IMR-90 (cell line): ENCODE data around the gene ADAM30. TPM values are rescaled to one million over a fixed set of nuclear protein-coding genes. Genes with fewer than 3 reads are reported as not detected.

Source experiments
- ATAC-seq: fragments of 200-7000 bp; cut with Tn5 transposase; 2 replicates; pipeline ENCODE4 v1.9.1; 2020; ENCODE audit warnings: low read depth, mild to moderate bottlenecking, moderate library complexity
- BruUV-seq: library from RNA; stranded (reverse); fragments of 400-500 nt; replicated peaks from 2 replicates; lab custom pipeline; 2021; lab: Mats Ljungman, UMichigan
- CTCF ChIA-PET: fragments of 300-600 bp; formaldehyde crosslinking; extraction: SDS; loops from one replicate; lab custom pipeline; 2021; ENCODE audit warnings: antibody characterized with exemption; lab: Yijun Ruan, JAX
- POLR2A ChIA-PET: fragments of 300-600 bp; sonication (Branson Sonifier 250); formaldehyde crosslinking; loops from one replicate; lab custom pipeline; 2022; ENCODE audit warnings: antibody characterized with exemption; ENCODE audit not compliant: unreplicated experiment; lab: Charles Lee
- DNase-seq: peaks from one replicate; pipeline ENCODE4 v3.0.0; 2013
- H2AFZ ChIP-seq: replicated peaks from 2 replicates; pipeline ENCODE3; 2013; ENCODE audit warnings: low read length, mild to moderate bottlenecking; ENCODE audit not compliant: poor library complexity
- H2AK5ac ChIP-seq: 2 replicates; pipeline ENCODE4 v1.6.1; 2013; ENCODE audit warnings: low read depth, low read length, inconsistent platforms
- H2AK9ac ChIP-seq: replicated peaks from 2 replicates; pipeline ENCODE3; 2013; ENCODE audit warnings: mild to moderate bottlenecking, low read depth, low read length, moderate library complexity; ENCODE audit not compliant: poor library complexity
- H2BK120ac ChIP-seq: 2 replicates; pipeline ENCODE4 v1.6.1; 2013; ENCODE audit warnings: low read depth, low read length, inconsistent platforms
- H2BK15ac ChIP-seq: 3 replicates; pipeline ENCODE4 v1.6.1; 2013; ENCODE audit warnings: low read depth, low read length, inconsistent platforms
- H2BK20ac ChIP-seq: 2 replicates; pipeline ENCODE4 v1.6.1; 2013; ENCODE audit warnings: low read depth, mild to moderate bottlenecking, inconsistent platforms, low read length, moderate library complexity
- H2BK5ac ChIP-seq: 2 replicates; pipeline ENCODE4 v1.6.1; 2013; ENCODE audit warnings: mild to moderate bottlenecking, low read depth, low read length, inconsistent platforms; ENCODE audit not compliant: poor library complexity, severe bottlenecking
- H3K14ac ChIP-seq: replicated peaks from 2 replicates; pipeline ENCODE4 v1.6.1; 2013; ENCODE audit warnings: low read depth, low read length, inconsistent platforms
- H3K18ac ChIP-seq: 2 replicates; pipeline ENCODE4 v1.6.1; 2013; ENCODE audit warnings: low read depth, low read length, control low read depth
- H3K23ac ChIP-seq: 2 replicates; pipeline ENCODE4 v1.6.1; 2013; ENCODE audit warnings: low read depth, low read length, inconsistent platforms
- H3K27ac ChIP-seq: 2 replicates; pipeline ENCODE4 v1.5.1; 2013; ENCODE audit warnings: mild to moderate bottlenecking, control low read depth, low read length; ENCODE audit not compliant: insufficient read depth
- H3K27me3 ChIP-seq: 2 replicates; pipeline ENCODE4 v1.6.1; 2013; ENCODE audit warnings: low read length; ENCODE audit not compliant: control insufficient read depth, insufficient read depth
- H3K36me3 ChIP-seq: 2 replicates; pipeline ENCODE4 v1.6.1; 2013; ENCODE audit warnings: low read length, mixed read lengths; ENCODE audit not compliant: control insufficient read depth, insufficient read depth
- H3K4ac ChIP-seq: 2 replicates; pipeline ENCODE4 v1.6.1; 2013; ENCODE audit warnings: low read depth, low read length, inconsistent platforms
- H3K4me1 ChIP-seq: 2 replicates; pipeline ENCODE4 v1.6.1; 2013; ENCODE audit warnings: low read length, mixed read lengths; ENCODE audit not compliant: control insufficient read depth, insufficient read depth
- H3K4me2 ChIP-seq: 2 replicates; pipeline ENCODE4 v1.6.1; 2013; ENCODE audit warnings: low read depth, mild to moderate bottlenecking, control low read depth, low read length, moderate library complexity
- H3K4me3 ChIP-seq: 2 replicates; pipeline ENCODE4 v1.5.1; 2013; ENCODE audit warnings: low read depth, mild to moderate bottlenecking, control low read depth, low read length, moderate library complexity; ENCODE audit not compliant: insufficient read depth
- H3K56ac ChIP-seq: 2 replicates; pipeline ENCODE4 v1.6.1; 2013; ENCODE audit warnings: low read length, inconsistent platforms; ENCODE audit not compliant: insufficient read depth; ENCODE audit errors: extremely low read depth
- H3K79me1 ChIP-seq, 2 experiments: 2 replicates each; pipeline ENCODE4 v1.6.1; 2013; ENCODE audit warnings: low read length in 2 of 2, inconsistent platforms in 1 of 2, low read depth in 1 of 2
- H3K9ac ChIP-seq: 2 replicates; pipeline ENCODE4 v1.6.1; 2013; ENCODE audit warnings: low read depth, low read length, control low read depth
- H3K9me1 ChIP-seq: 2 replicates; pipeline ENCODE4 v1.6.1; 2013; ENCODE audit warnings: low read length, inconsistent platforms; ENCODE audit not compliant: insufficient read depth
- H3K9me3 ChIP-seq: 2 replicates; pipeline ENCODE4 v1.6.1; 2013; ENCODE audit warnings: low read length; ENCODE audit not compliant: control insufficient read depth, insufficient read depth
- H4K20me1 ChIP-seq: 2 replicates; pipeline ENCODE4 v1.6.1; 2013; ENCODE audit warnings: low read length, inconsistent platforms; ENCODE audit not compliant: insufficient read depth
- H4K5ac ChIP-seq: 2 replicates; pipeline ENCODE4 v1.6.1; 2013; ENCODE audit warnings: mild to moderate bottlenecking, low read depth, low read length, control low read depth
- H4K8ac ChIP-seq, 2 experiments: 2 replicates each; pipeline ENCODE4 v1.6.1; 2013; ENCODE audit warnings: low read depth in 2 of 2, low read length in 2 of 2, control low read depth in 1 of 2, inconsistent platforms in 1 of 2
- H4K91ac ChIP-seq: 2 replicates; pipeline ENCODE4 v1.6.1; 2013; ENCODE audit warnings: low read depth, low read length, inconsistent platforms; ENCODE audit not compliant: insufficient read depth
- BHLHE40 ChIP-seq: fragments of 150-350 bp; IDR thresholded peaks from 2 replicates; pipeline ENCODE4 v1.6.1; 2016; ENCODE audit warnings: mild to moderate bottlenecking, low read depth, low read length
- CEBPB ChIP-seq: IDR thresholded peaks from 2 replicates; pipeline ENCODE4 v1.6.1; 2012; ENCODE audit warnings: low read depth, low read length, improper control_type of control experiment
- CHD1 ChIP-seq: IDR thresholded peaks from 2 replicates; pipeline ENCODE4 v1.6.1; 2012; ENCODE audit warnings: low read depth, low read length, improper control_type of control experiment
- CTCF ChIP-seq: conservative IDR thresholded peaks from 2 replicates; pipeline ENCODE4 v1.5.1; 2012; ENCODE audit warnings: mild to moderate bottlenecking, low read depth, low read length, improper control_type of control experiment
- ELK1 ChIP-seq: fragments of 150-350 bp; IDR thresholded peaks from 2 replicates; pipeline ENCODE4 v1.6.1; 2016; ENCODE audit warnings: low read depth, mild to moderate bottlenecking, low read length, moderate library complexity, borderline replicate concordance
- MAFK ChIP-seq: IDR thresholded peaks from 2 replicates; pipeline ENCODE4 v1.6.1; 2012; ENCODE audit warnings: low read depth, low read length, improper control_type of control experiment
- MAZ ChIP-seq: IDR thresholded peaks from 2 replicates; pipeline ENCODE4 v1.6.1; 2012; ENCODE audit warnings: low read depth, mild to moderate bottlenecking, low read length, improper control_type of control experiment, moderate library complexity, borderline replicate concordance
- MXI1 ChIP-seq: IDR thresholded peaks from 2 replicates; pipeline ENCODE4 v1.6.1; 2012; ENCODE audit warnings: low read depth, mild to moderate bottlenecking, low read length, moderate library complexity, borderline replicate concordance
- NFE2L2 ChIP-seq: fragments of 150-350 bp; IDR thresholded peaks from 2 replicates; pipeline ENCODE4 v1.6.1; 2016; ENCODE audit warnings: low read depth, mild to moderate bottlenecking, low read length
- POLR2A ChIP-seq: IDR thresholded peaks from 2 replicates; pipeline ENCODE4 v1.6.1; 2012; ENCODE audit warnings: mild to moderate bottlenecking, low read depth, low read length
- RAD21 ChIP-seq: IDR thresholded peaks from 2 replicates; pipeline ENCODE4 v1.6.1; 2012; ENCODE audit warnings: low read length, improper control_type of control experiment
- RCOR1 ChIP-seq: IDR thresholded peaks from 2 replicates; pipeline ENCODE4 v1.6.1; 2012; ENCODE audit warnings: mild to moderate bottlenecking, low read length, improper control_type of control experiment; ENCODE audit not compliant: insufficient replicate concordance
- RFX5 ChIP-seq: IDR thresholded peaks from 2 replicates; pipeline ENCODE4 v1.8.0; 2012; ENCODE audit warnings: low read depth, mild to moderate bottlenecking, low read length, moderate library complexity
- SMC3 ChIP-seq: fragments of 150-350 bp; IDR thresholded peaks from 2 replicates; pipeline ENCODE4 v1.6.1; 2016; ENCODE audit warnings: low read depth, mild to moderate bottlenecking, antibody characterized with exemption, low read length, moderate library complexity
- USF2 ChIP-seq: fragments of 150-350 bp; IDR thresholded peaks from 2 replicates; pipeline ENCODE4 v1.6.1; 2017; ENCODE audit warnings: mild to moderate bottlenecking, antibody characterized with exemption, low read length, low read depth
- WGBS, 2 experiments: methylation state at CpG; one replicate each; pipeline versions ENCODE4 v1.1.5 to v1.1.7; 2013; ENCODE audit warnings: missing lambda C conversion rate in 2 of 2; ENCODE audit not compliant: insufficient read length in 1 of 2; ENCODE audit errors: extremely low coverage in 2 of 2; 5-methylcytosine and 5-hydroxymethylcytosine counted together
- dilution Hi-C: fragments of 300-500 bp; cut with HindIII; formaldehyde crosslinking; loops from one replicate; pipeline ENCODE4 v1.14.3; 2018; ENCODE audit warnings: low sequenced_read_pairs; ENCODE audit not compliant: unreplicated experiment
- in situ Hi-C: fragments of 300-500 bp; cut with MboI; formaldehyde crosslinking; loops from 3 replicates; pipeline ENCODE4 v1.14.3; 2019; ENCODE audit warnings: low sequenced_read_pairs, inconsistent platforms, mixed read lengths
- intact Hi-C: fragments of 100-400 bp; cut with micrococcal nuclease; formaldehyde crosslinking; loops from 2 replicates; pipeline ENCODE4 v1.10.0; 2022
- polyA plus RNA-seq, 3 experiments: library from polyadenylated mRNA; depleted of rRNA; stranded (reverse); fragments of >200 nt; gene quantifications; 2 replicates each; pipeline ENCODE4 v1.2.3, GENCODE V29; 2012; ENCODE audit warnings: low replicate concordance in 1 of 3
- total RNA-seq: library from RNA; depleted of rRNA; stranded (reverse); fragments of >200 nt; gene quantifications from 2 replicates; pipeline ENCODE4 v1.2.3, GENCODE V29; 2012

Gene ADAM30
- total and polyA plus RNA-seq, 2 of the 4 experiments (the other 2 are of a cell fraction): not detected

GRCh38 chr1:119893827-119894700, 2.3 kb downstream of the ADAM30 start:
- intact Hi-C loops: no loop called here
- Histone ChIP-seq H3K4ac (no peak overlapping the region), H2BK15ac (no peak overlapping the region), H2AK9ac (no peak overlapping the region), H4K91ac (no peak overlapping the region), H2AK5ac (no peak overlapping the region), H3K14ac (no peak overlapping the region), H2BK120ac (no peak overlapping the region), H3K4me3 (no peak overlapping the region), H3K56ac (no peak overlapping the region), H2BK20ac (no peak overlapping the region), H3K27ac (no peak overlapping the region), H3K23ac (no peak overlapping the region), H3K9me3 (no peaks in the 10 kb centered on the region), H4K20me1 (no peaks in the 10 kb centered on the region), H3K9ac (no peak overlapping the region), H4K5ac (no peak overlapping the region), H2AFZ (no peak overlapping the region), H3K27me3 (no peaks in the 10 kb centered on the region; the same call in none of the 2 replicates), H3K79me1 (no peaks in the 10 kb centered on the region), H3K9me1 (no peaks in the 10 kb centered on the region), H3K18ac (no peak overlapping the region), H3K4me1 (no peaks in the 10 kb centered on the region), H2BK5ac (no peak overlapping the region), H3K36me3 (no peaks in the 10 kb centered on the region), H3K4me2 (no peak overlapping the region), H4K8ac (no peak overlapping the region)
- dilution Hi-C loops: no loop called here
- DNase-seq: no peak
- WGBS, 2 experiments: 90% methylated on average over 3 of the region's 10 CpGs; no CpG with 5 or more reads in 1 of the 2 experiments
- no TSS peak for BruUV-seq
- in situ Hi-C loops: no loop called here
- ChIA-PET POLR2A (no interaction called here), CTCF (no interaction called here)
- ATAC-seq: no peak
- TF ChIP-seq ELK1 (no peak), RFX5 (no peak), CHD1 (no peak), USF2 (no peak), SMC3 (no peak), NFE2L2 (no peak), MAZ (no peak), POLR2A (no peak), CEBPB (no peak), MAFK (no peak), RCOR1 (no peak), BHLHE40 (no peak), CTCF (no peak), MXI1 (no peak), RAD21 (no peak)
